Dermis microvascular lymphatic vessel endothelial cell (primary cell): Measurements from ENCODE around the gene PPP1R12A. TPM values are rescaled to one million over a fixed set of nuclear protein-coding genes. Genes with fewer than 3 reads are reported as not detected.

Experiments used
- DNase-seq, 2 donors: peaks; one replicate each; pipeline versions ENCODE4 v3.0.0 to v3.0.0-alpha.2; 2010; ENCODE audit warnings: low read depth in 2 of 2
- total RNA-seq: library from RNA; depleted of rRNA; stranded (reverse); fragments of >200 nt; gene quantifications from 2 replicates; pipeline ENCODE4 v1.2.1, GENCODE V29; 2014

Gene PPP1R12A
- total RNA-seq, 1 donor from 2014 or later = 51.7 TPM

DNA sequence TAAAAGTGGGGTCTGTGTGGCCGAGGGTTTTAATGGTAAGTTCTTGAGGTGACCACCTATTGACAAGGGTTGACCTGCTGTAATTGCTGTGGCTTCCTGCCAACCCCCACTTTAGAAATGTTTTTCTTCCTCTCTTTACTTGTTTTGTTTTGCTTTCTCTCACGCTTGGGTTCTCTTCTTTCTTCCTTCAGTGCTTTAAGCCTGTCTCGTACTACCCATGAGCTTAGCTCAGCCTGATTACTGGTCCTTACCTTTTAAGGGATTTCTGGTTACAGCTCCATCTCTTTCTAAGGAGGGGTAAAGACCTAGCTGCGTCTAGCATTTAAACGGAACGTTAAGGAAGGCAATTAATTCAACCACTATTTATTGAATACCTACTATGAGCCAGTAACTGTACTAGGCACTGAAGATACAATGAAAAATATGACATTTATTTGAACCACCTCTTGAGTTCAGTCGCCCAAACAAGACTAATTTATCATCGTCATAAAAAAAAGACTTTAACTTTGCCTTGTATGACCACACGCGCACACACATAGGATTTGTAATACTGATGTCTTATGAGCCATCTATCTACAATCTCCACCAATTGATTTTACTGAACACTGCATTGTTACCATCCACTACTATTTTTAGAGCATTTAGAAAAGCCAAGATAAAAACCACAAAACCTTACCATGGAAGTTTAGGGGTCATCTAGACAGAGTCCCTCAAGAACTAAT, 888 bp upstream of the PPP1R12A start:
- peak in 1 of 2 donors; percentile 28 for DNase-seq

DNA sequence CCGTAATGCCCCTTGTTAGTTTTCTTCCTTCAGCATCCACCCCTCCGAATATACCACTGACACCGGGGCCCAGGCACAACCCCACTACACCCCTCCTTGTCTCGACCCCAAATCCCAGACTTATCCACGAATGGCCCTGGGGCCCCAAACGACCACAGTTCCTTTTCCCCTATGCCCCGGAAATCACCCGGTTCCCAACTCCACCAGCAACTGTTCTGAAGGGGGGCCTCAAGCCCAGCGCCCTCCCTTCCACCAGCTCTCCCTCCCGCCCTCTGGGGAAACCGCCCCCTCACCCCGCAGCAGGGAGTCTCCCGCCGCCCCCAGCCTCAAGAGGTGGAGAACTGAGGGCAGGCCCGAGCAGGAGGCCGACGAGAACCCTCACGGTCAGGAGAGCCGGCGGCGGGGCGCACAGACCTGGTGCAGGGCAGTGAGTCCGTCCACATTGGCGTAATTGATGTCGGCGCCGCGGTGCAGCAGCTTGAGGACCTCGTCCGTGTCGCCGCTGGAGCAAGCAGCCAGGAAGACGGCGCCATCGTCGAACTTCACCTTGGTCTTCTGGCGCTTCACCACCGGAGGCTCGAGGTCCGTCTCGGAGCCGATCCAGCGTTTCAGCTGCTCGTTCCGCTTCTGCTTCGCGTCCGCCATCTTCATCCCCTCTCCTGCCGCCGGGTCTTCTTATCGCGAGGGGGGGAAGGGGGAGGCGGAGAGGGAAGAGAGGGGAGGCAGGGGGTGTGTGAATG, 446 bp downstream of the PPP1R12A start:
- peak in 1 of 2 donors; percentile 57 for DNase-seq

DNA sequence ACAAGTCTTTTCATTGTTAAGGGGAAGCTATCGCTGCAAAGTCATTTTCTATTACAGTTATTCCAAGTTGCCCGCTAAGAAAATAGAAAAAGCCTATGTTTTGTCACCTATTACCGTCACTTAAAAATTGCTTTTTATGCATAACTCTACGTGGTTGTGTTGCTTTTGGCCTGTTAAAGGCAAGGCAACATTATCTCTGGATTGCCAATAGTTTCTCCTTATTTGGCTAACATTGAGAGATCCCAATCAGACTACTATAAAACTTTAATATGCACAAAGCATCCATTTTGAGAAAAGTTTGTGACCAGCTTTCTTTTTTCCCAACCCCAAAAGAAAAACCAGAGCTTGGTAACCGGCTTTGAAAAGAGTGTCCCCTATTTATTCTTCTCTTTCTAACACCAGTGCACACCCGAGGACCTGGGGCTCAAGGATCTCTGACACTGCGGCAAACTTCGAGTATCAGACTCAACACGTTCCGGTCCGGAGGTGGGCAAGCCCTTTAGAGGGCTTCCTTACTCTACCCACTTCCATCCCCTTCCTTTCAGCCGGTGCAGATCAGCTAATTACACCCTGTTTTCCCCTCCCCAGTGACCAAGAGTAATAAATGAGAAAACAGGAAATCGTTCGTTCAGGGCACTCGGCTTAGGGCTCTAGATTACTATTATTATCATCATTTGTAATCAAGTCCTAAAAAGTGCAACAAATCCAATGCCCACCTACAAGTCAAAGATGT, 1.2 kb downstream of the PPP1R12A start:
- DNase-seq = peak in 1 of 2 donors; percentile 43

DNA sequence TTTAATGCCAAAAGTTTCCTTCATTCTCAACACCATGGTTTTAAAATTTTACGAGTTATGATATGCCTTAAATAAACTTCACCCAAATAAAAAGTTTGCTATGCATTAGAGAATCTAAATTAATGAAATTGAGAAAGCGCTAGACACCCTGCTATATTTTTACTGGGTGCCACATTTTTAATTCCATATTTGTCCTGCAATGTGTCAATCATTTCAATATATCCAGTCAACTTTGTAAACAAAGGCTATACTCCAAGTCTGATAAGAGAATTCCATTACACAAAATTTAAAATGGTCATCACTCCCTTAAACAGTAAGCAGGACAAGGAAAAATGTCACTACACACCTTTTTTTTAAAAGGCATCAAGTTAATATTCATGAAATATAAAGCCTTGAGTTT, 1.9 kb downstream of the PPP1R12A start:
- no peak for DNase-seq

DNA sequence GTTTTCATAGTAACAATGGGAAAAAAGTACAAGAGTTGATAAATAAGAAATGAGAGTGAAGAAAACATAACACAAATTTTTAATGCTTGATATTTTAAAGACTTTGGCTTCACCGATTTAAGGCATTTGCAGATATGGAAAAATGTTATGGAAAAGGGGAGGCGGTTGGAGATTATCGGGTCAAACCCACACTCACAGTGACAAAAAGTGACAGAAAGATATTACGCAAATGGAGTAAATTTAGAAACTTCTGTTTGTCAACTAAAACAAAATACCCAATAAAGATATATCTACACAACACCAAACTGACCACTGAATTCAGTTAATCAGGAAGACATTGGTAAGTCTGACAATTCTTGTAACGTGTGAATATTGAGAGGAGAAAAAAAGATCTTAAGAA, 2.5 kb downstream of the PPP1R12A start:
- no peak for DNase-seq

DNA sequence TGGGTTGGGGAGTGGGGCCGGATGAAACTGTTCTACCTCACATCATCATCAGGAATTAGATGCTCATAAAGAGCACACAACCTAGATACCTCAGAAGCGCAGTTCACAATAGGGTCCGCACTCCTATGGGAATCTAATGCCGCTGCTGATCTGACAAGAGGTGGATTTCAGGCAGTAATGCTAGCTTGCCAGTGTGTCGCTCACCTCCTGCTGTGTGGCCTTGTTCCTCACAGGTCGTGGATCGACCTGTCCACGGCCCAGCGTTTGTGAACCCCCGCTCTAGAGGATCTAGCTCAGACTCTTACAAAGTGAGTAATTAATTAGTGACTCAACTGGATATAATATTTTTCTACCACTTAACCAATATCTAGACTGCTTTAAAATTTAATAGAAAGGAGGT, 5.8 kb downstream of the PPP1R12A start:
- DNase-seq = no peak

DNA sequence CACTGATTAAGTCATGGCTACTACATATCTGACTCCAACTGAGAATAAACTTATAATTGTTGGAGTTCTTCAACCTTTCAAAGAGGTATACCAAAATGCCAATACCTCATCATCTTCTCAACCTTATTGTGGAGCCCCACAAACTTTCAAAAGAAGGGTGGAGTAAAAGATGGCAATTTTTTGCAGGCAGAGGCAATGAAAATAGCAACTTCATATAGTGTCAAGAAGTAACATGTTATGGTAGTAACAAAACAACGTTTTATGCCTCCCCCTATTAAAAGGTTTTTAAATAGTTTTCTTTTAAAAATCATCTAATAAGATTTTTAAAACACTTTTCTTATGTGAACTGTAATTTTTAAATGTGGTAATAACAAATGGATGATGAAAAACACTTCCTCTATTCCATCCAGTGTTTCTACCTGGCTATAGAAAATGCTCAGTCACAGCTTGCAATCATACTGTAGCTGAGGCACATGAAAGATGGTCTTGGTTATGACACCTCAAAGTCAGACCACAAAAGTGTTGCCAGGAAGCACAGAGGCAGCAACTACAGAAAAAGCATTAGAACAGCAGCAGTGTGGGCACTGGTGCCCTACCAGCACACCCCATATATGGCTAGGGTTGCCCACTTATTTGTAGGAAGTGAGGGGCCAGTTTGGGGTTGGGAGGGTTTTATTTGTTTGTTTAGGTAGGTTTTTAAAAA, 7.0 kb downstream of the PPP1R12A start:
- no peak for DNase-seq

DNA sequence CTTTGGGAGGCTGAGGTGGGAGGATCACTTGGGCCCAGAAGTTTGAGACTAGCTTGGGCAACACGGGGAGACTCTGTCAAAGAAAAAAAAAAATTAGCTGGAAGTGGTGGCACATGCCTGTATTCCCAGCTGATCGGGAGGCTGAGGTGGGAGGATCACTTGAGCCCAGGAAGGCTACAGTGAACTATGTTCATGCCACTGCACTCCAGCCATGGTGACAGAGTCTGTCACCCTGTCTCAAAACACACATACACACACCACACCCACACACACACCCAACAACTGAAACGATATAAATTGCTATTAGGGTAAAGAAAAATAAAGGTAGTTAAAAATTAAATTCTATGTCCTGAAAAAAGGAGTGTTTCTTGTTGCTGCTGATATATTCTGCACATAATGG, 7.9 kb downstream of the PPP1R12A start:
- DNase-seq = no peak

DNA sequence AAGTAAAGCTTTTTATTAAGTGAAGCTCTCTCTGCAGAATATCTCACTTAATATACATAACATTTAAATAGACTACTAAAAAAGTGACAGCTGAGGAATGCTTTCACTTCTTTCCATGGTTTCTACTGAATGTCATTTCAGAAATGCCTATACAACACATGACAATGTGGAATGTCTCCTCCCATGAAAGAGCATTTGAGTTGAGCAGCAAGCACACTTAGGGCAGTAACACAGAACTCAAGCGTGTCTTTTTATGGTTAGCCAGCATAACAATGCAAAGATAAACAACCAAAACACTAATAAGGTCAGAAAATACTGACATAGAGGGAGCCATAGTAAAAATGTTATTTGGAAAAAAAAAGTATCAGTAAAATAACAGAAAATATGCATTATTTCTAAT, 9.4 kb downstream of the PPP1R12A start:
- no peak for DNase-seq

DNA sequence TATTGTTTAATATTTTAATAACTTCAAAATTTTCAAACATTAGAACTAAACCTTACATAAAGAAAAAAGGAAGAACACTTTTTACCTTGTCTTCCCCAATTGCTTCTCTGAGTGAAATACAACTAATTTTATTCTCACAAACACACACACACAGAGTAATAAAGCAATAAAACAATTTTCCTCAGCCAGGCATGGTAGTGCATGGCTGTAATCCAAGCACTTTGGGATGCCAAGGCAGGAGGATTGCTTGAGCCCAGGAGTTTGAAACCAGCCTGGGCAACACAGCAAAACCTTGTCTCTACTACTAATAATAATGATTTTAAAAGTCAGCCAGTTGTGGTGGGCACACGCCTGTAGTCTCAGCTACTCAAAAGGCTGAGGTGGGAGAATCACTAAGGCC, 13.1 kb downstream of the PPP1R12A start:
- DNase-seq = no peak

DNA sequence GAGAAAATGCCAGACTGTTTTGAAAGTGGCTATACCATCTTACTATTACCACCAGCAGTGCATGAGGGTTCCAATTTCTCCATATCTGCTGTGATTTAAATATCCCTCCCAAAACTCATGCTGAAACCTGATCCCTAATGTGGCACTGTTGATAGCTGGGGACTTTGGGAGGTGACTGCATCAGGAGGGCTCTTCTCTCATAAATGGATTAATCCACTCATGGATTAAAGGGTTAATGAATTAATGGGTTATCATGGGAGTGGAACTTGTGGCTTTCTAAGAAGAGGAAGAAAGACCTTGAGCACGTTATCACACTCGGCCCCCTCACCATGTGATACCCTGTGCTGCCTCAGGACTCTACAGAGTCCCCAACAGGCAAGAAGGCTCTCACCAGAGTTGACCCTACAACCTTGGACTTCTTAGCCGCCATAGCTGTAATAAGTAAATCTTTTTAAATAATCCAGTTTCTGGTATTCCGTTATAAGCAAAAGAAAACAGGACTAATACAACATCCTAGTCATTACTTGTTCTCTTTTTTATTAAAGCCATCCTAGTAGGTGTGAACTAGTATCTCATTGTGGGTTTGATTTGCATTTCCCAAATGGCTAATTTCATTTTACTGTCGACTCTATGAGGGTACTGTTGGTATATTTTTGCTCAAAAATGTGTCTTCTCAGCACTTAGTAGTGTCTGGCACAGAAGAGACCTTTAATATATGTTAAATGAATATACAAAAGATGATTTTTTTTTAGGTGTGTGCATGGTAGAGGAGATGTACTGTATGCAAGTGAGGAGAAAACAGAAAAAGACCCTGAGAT, 14.3 kb downstream of the PPP1R12A start:
- DNase-seq = no peak

DNA sequence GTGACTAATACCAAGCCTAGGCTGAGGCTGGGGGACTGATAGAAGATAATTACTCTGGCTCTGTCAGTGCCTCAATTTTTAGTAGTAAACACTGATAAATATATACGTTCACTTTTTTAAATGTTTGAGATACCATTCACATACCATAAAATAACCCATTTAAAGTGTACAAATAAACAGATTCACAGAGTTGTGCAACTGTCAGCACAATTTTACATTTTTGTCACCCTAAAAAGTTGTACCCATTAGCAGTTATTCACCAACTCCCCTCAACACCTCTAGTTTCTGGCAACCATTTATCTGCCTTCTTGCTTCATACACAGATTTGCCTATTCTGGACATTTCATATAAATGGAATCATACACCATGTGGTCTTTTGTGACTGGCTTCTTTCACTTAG, 15.1 kb downstream of the PPP1R12A start:
- no peak for DNase-seq

DNA sequence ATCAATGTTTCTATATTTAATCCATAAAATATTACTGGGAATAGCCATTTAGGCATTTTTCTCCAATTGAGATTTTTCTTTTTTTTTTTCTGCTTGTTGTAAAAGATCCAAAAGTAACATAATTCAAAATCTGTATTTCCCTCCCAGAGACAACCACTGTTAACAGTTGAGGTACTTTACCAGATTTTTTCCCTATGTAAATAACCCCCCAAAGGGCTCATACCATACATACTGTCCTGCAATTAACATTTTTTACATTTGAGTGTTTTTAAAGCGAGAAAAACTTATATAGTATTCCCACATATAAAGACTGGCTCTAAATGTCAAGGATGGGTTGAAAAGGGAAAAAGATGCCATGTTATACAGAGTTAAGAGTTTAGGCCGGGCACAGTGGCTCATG, 18.1 kb downstream of the PPP1R12A start:
- DNase-seq = no peak

DNA sequence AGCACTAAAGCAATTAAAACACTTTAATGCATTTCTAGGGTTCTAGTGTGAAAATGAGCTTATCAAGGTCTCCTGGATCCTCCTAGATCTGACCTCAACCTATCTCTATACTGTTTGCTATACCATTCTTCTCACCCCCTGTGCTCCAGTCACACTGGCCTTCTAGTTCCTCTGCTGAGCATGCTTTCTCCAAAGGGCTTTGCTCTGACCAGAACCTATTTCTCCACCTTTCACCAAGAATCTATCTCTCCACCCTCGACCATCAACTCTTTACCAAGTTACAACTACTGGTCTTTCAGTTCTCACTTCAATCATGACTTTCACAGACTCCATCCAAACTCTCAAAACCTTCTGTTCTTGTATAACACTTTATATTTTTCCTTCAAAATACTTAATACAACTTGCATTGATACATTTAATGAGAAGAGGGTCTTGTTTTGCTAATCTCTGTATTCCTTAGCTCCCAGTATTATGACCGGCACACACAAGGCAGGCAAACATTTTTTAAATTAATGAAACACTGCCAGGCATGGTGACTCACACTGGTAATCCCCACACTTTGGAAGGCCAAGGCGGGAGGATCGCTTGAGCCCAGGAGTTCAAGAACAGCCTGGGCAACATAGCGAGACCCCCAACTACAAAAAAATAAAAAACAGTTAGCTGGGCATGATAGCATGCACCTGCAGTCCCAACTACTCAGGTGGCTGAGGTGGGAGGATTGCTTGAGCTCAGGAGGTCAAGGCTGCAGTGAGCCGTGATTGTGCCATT, 22.8 kb downstream of the PPP1R12A start:
- peak in 1 of 2 donors; percentile 12 for DNase-seq

DNA sequence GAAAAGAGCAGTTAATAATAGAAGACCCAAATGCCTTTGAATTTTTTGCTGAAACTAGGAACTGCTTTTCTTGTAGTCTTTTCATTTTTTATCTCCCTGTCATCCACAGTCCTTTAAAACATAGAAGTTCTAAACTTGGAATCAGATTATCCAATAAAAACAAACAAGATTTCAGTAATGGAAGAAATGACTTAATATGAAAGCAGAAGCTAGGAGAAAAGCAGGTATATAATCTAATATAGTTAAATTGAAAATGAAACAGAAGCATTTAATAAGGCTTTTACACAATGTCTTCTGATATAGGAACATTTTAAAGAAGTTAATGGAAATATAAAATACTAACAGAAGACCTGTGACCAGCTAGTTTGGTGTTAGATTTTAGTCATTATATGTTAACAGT, 26.5 kb downstream of the PPP1R12A start:
- DNase-seq = no peak

DNA sequence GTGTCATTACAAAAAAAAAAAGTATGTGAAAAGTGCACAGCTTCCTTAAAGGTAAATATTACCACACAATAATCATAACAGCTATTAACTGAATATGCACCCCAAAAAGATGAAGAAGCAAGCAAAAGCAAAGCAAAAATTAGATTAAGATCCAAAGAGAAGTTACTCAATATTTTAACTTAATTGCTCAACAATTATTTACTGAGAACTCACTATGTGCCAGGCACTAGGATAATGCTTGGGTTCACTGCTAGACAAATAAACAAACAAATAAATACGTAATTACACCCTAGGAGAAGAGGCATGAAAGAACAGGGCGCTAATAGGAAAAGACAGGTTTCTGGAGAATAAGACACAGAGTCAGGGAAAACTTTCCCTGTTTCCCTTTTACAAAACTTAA, 33.4 kb downstream of the PPP1R12A start:
- DNase-seq = no peak

DNA sequence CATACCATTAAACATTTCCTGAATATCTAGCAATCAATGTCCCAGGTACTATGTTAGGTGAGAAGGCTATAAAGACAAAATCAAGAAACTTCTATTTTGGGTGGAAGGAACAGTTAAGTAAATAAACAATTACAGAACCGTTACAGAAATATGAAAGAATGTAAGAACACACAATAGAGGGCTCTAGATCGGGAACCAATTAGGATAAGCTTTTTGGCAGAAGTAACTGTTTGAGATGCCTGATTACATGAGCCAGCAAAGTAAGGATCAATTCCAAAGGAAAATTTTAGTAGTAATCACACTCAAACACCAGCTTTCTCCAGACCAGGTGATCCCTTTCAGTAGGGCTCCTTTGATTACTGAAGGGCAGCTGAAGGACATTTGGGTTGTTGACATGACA, 33.9 kb downstream of the PPP1R12A start:
- DNase-seq = no peak

DNA sequence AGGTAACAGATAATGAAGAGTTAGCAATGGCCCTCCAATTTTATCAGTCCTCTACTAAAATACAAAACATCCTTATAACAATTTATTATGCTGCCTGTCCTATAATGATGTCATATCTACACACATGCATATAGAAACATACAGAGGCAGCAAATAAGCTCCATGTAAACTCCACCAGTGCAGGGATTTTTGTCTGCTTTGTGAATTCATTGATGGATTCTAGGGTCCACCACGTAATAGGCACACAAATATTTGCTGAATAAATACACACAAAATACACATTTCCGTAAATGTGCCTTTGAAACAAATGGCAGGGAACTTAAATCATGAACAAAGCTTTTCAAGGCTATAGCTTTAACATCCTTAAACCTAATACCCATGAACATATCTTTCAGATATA, 34.7 kb downstream of the PPP1R12A start:
- no peak for DNase-seq

DNA sequence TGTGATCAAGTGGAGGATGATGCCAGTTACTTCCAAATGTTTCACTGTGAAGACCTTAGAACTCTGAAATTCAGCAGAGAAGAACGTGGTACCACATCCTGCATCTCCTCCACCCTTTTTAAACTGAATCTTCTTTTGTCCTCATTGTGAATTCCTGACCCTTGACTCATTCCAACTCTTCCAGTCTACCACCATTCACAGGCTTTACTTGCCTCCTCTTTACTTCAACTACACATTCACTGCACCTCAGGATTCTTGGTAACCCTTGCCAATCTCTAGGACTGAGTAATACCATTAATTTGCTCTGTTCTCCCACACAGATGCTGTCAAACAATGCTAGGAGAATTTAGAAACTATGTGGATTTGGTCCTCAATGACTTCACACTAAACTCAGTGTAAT, 37.3 kb downstream of the PPP1R12A start:
- peak in 1 of 2 donors; percentile 21 for DNase-seq

DNA sequence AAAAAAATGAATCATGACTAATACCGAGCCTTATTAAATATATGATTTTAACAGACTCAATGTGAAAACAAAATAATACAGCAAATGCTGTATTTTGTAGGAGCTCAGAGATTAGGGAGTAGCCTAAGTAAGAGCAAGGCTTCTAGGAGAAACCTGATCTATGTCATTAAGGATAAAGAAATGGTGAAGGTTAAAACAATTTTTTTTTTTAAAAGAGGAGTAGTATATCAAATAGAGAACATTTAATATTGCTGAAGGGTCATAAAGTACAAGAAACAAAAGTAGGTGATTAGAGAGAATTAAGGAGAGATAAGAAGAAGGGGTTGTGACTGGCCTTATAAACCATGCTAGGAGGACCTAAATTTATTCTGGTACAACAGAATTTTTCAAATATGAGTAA, 39.1 kb downstream of the PPP1R12A start:
- DNase-seq = no peak
